SJSA1 (cell line): ENCODE data around the gene NR6A1. TPM values are rescaled to one million over a fixed set of nuclear protein-coding genes. Genes with fewer than 3 reads are reported as not detected.

Source experiments
- DNase-seq, 2 experiments: peaks; one replicate each; pipeline ENCODE4 v3.0.0-alpha.2; 2015 to 2020; ENCODE audit warnings: low spot score in 2 of 2, low read depth in 1 of 2
- H3K27ac ChIP-seq: fragments of 250-450 bp; sonication (Bioruptor Pico); 2 replicates; pipeline ENCODE4 v1.5.1; 2020; ENCODE audit warnings: mild to moderate bottlenecking, moderate library complexity
- H3K27me3 ChIP-seq: fragments of 250-450 bp; sonication (Bioruptor Pico); replicated peaks from 2 replicates; pipeline ENCODE4 v1.5.1; 2020; ENCODE audit warnings: mild to moderate bottlenecking, moderate library complexity
- H3K36me3 ChIP-seq: fragments of 250-450 bp; sonication (Bioruptor Pico); 2 replicates; pipeline ENCODE4 v1.5.1; 2020; ENCODE audit warnings: mild to moderate bottlenecking
- H3K4me1 ChIP-seq: fragments of 250-450 bp; sonication (Bioruptor Pico); replicated peaks from 2 replicates; pipeline ENCODE4 v1.6.1; 2021; ENCODE audit warnings: mild to moderate bottlenecking
- H3K4me3 ChIP-seq: fragments of 250-450 bp; sonication (Bioruptor Pico); 2 replicates; pipeline ENCODE4 v1.5.1; 2020; ENCODE audit warnings: mild to moderate bottlenecking
- H3K9me3 ChIP-seq: fragments of 250-450 bp; sonication (Bioruptor Pico); replicated peaks from 2 replicates; pipeline ENCODE4 v1.5.1; 2020; ENCODE audit warnings: mild to moderate bottlenecking
- total RNA-seq: library from RNA; depleted of rRNA; stranded (reverse); fragments of >200 nt; shearing (Covaris generic); gene quantifications from 2 replicates; pipeline ENCODE4 v1.2.3, GENCODE V29; 2014

NR6A1 gene
- total RNA-seq, 1 experiment from 2014 or later: 1.0 TPM

GRCh38 chr9:124593651-124594058 is 177.5 kb downstream of the NR6A1 start:
- Histone ChIP-seq H3K9me3 (no peaks in the 10 kb centered on the region), H3K36me3 (no peaks in the 10 kb centered on the region), H3K4me1 (peaks cover 13% of the 10 kb centered on the region), H3K27ac (no peak overlapping the region), H3K27me3 (no peaks in the 10 kb centered on the region), H3K4me3 (no peak overlapping the region)
- DNase-seq: no peak

GRCh38 chr9:124593200-124593599 is 177.9 kb downstream of the NR6A1 start:
- Histone ChIP-seq H3K27me3 (no peaks in the 10 kb centered on the region), H3K27ac (no peak overlapping the region), H3K9me3 (no peaks in the 10 kb centered on the region), H3K4me3 (no peak overlapping the region), H3K4me1 (peaks cover 13% of the 10 kb centered on the region), H3K36me3 (no peaks in the 10 kb centered on the region)
- DNase-seq: no peak

GRCh38 chr9:124590889-124591641 is 180.0 kb downstream of the NR6A1 start:
- no peaks in the 10 kb centered on the region for H3K9me3 ChIP-seq
- DNase-seq: no peak
- H3K4me3 ChIP-seq: no peak overlapping the region
- H3K27ac ChIP-seq: no peak overlapping the region
- H3K27me3 ChIP-seq: no peaks in the 10 kb centered on the region
- H3K36me3 ChIP-seq: no peaks in the 10 kb centered on the region
- peaks cover 13% of the 10 kb centered on the region for H3K4me1 ChIP-seq

GRCh38 chr9:124584631-124585030 is 186.5 kb downstream of the NR6A1 start:
- Histone ChIP-seq H3K27me3 (no peaks in the 10 kb centered on the region), H3K36me3 (no peaks in the 10 kb centered on the region), H3K27ac (no peak overlapping the region), H3K9me3 (no peaks in the 10 kb centered on the region), H3K4me1 (no peaks in the 10 kb centered on the region; the same call in 1 of the 2 replicates), H3K4me3 (no peak overlapping the region)
- DNase-seq: no peak

- no peak overlapping the region for H3K4me3 ChIP-seq
- H3K4me1 ChIP-seq: no peaks in the 10 kb centered on the region; the same call in 1 of the 2 replicates
- DNase-seq: no peak
- H3K27ac ChIP-seq: no peak overlapping the region
- H3K36me3 ChIP-seq: no peaks in the 10 kb centered on the region
- H3K9me3 ChIP-seq: no peaks in the 10 kb centered on the region
- H3K27me3 ChIP-seq: no peaks in the 10 kb centered on the region
Observed at GRCh38 chr9:124583134-124583533, 188.0 kb downstream of the NR6A1 start.

GRCh38 chr9:124580186-124580585 is 190.9 kb downstream of the NR6A1 start:
- Histone ChIP-seq H3K9me3 (no peaks in the 10 kb centered on the region), H3K27me3 (no peaks in the 10 kb centered on the region), H3K36me3 (no peaks in the 10 kb centered on the region), H3K4me3 (no peak overlapping the region), H3K27ac (no peak overlapping the region), H3K4me1 (peaks cover 4% of the 10 kb centered on the region)
- no peak for DNase-seq

GRCh38 chr9:124576751-124577150 is 194.4 kb downstream of the NR6A1 start:
- Histone ChIP-seq H3K9me3 (no peaks in the 10 kb centered on the region), H3K36me3 (no peaks in the 10 kb centered on the region), H3K27ac (no peak overlapping the region), H3K4me3 (no peak overlapping the region), H3K4me1 (peaks cover 19% of the 10 kb centered on the region), H3K27me3 (no peaks in the 10 kb centered on the region)
- DNase-seq: no peak

- H3K27me3 ChIP-seq: no peaks in the 10 kb centered on the region
- H3K4me1 ChIP-seq: peaks cover 24% of the 10 kb centered on the region
- H3K27ac ChIP-seq: peak overlapping the region; percentile 81
- peak; percentile 46 to 74 for DNase-seq
- H3K36me3 ChIP-seq: no peaks in the 10 kb centered on the region
- H3K9me3 ChIP-seq: no peaks in the 10 kb centered on the region
- H3K4me3 ChIP-seq: no peak overlapping the region
Observed at GRCh38 chr9:124574534-124575375, 196.4 kb downstream of the NR6A1 start.

GRCh38 chr9:124570942-124571666 is 200.0 kb downstream of the NR6A1 start:
- no peak for DNase-seq
- Histone ChIP-seq H3K36me3 (no peaks in the 10 kb centered on the region), H3K4me3 (no peak overlapping the region), H3K4me1 (peaks cover 31% of the 10 kb centered on the region), H3K27ac (no peak overlapping the region), H3K9me3 (no peaks in the 10 kb centered on the region), H3K27me3 (no peaks in the 10 kb centered on the region)

GRCh38 chr9:124569942-124570341 is 201.2 kb downstream of the NR6A1 start:
- Histone ChIP-seq H3K9me3 (no peaks in the 10 kb centered on the region), H3K4me3 (no peak overlapping the region), H3K27ac (no peak overlapping the region), H3K36me3 (no peaks in the 10 kb centered on the region), H3K4me1 (peaks cover 25% of the 10 kb centered on the region), H3K27me3 (no peaks in the 10 kb centered on the region)
- no peak for DNase-seq

- no peaks in the 10 kb centered on the region for H3K27me3 ChIP-seq
- H3K36me3 ChIP-seq: no peaks in the 10 kb centered on the region
- peaks cover 12% of the 10 kb centered on the region for H3K4me1 ChIP-seq
- H3K4me3 ChIP-seq: no peak overlapping the region
- no peak for DNase-seq
- H3K27ac ChIP-seq: no peak overlapping the region
- H3K9me3 ChIP-seq: no peaks in the 10 kb centered on the region
Observed at GRCh38 chr9:124567362-124567761, 203.7 kb downstream of the NR6A1 start.

GRCh38 chr9:124562328-124562727 is 208.8 kb downstream of the NR6A1 start:
- DNase-seq: no peak
- Histone ChIP-seq H3K4me3 (no peak overlapping the region), H3K9me3 (no peaks in the 10 kb centered on the region), H3K36me3 (no peaks in the 10 kb centered on the region), H3K27me3 (no peaks in the 10 kb centered on the region), H3K4me1 (peaks cover 13% of the 10 kb centered on the region), H3K27ac (no peak overlapping the region)

GRCh38 chr9:124559871-124560270 is 211.2 kb downstream of the NR6A1 start:
- H3K27ac ChIP-seq: peak overlapping the region; percentile 40
- H3K4me3 ChIP-seq: no peak overlapping the region
- H3K36me3 ChIP-seq: no peaks in the 10 kb centered on the region
- H3K27me3 ChIP-seq: no peaks in the 10 kb centered on the region
- no peaks in the 10 kb centered on the region for H3K9me3 ChIP-seq
- H3K4me1 ChIP-seq: peaks cover 13% of the 10 kb centered on the region
- peak in 1 of 2 experiments; percentile 56 for DNase-seq
